ENCODE results near the gene PABPC1L.

GRCh38 chr20:44979090-44979621 lies 69.3 kb downstream of the PABPC1L start:
- TF ChIP-seq, protein P1, sequence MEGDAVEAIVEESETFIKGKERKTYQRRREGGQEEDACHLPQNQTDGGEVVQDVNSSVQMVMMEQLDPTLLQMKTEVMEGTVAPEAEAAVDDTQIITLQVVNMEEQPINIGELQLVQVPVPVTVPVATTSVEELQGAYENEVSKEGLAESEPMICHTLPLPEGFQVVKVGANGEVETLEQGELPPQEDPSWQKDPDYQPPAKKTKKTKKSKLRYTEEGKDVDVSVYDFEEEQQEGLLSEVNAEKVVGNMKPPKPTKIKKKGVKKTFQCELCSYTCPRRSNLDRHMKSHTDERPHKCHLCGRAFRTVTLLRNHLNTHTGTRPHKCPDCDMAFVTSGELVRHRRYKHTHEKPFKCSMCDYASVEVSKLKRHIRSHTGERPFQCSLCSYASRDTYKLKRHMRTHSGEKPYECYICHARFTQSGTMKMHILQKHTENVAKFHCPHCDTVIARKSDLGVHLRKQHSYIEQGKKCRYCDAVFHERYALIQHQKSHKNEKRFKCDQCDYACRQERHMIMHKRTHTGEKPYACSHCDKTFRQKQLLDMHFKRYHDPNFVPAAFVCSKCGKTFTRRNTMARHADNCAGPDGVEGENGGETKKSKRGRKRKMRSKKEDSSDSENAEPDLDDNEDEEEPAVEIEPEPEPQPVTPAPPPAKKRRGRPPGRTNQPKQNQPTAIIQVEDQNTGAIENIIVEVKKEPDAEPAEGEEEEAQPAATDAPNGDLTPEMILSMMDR (IDR thresholded peaks at IDR 0.05; ENCODE audit: low read depth, low read length, poor library complexity, severe bottlenecking) = no peak
- no peak for TF ChIP-seq EZH2phosphoT487 (IDR thresholded peaks at IDR 0.05; ENCODE audit: borderline replicate concordance, low read length)

All from DOHH2 (cell line).